HG03103 (cell line): ENCODE results near the gene MAGI1.

Experiments used
- ATAC-seq: cut with Tn5 transposase; IDR thresholded peaks from one replicate; pipeline ENCODE4 v1.9.1; 2021; ENCODE audit warnings: low read depth; ENCODE audit not compliant: unreplicated experiment

MAGI1 gene

DNA sequence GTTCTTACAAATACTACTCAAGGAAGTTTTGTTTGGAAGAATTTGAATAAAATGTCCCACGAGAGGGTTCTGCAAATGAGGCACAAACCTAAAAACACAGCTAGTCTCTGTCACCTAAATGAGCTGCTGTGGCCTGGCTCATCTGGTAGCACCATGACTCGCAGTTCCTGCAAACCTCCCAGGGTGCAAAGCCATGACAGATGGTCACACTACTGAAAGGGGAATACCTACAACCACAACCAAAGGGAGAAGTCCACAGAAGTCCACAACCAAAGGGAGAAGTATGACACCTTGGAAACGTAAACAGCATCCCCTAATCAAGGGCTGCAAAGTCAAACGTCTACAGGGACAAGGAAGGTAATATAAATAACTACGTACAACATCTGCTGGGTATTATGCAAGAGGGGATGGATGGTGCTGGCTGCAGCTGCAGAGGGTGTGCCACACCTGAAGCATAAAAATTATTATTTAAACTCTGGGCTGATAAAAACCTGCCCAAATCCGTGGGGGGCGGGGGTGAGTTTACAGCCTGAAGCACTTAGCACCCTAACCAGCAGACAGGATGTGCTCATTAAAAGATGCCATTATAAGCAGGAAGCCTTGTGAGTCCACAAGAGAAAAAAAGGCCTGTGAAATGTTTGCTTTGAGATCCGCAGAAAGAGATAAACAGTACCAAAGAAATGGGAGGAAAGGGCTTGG is 184.0 kb downstream of the MAGI1 start:
- ATAC-seq: no peak

GRCh38 chr3:65851827-65852226 is 186.9 kb downstream of the MAGI1 start:
- ATAC-seq: no peak

DNA sequence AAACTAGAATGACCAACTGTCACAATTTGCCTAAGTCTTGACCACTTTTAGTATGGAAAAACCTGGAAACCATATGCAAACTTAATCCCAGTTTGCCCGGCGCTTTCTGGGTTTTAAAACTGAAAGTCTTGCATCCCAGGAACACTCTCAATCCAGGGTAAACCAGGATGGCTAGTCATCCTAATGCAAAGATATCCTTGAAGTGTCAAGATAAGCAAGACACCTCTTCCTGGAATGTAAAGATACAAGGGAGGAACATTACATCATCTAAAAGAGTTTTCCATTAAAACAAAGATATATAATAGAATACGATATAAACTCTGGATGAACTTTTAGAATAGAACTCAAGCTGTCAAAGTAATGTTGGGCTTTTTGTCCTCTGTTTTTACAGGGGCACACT is 188.5 kb downstream of the MAGI1 start:
- ATAC-seq: no peak

DNA sequence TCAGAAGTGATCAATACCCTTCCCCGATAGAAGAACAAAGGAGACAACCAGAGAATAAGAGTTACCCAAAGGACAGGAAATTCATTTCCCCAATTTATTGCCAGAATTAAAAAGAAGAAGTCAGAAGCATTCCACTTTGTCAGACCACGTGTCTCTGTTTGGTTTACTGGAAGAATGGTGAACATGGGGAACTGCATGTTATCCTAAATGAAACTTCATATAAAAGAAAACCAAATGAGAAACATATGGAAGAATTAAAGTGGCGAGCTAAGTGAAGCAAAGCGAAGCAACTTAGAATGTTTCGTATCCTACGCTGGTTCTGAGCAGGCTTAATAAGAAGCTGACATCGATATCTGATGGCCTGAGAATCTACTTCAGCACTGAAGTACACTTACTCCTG is 190.7 kb downstream of the MAGI1 start:
- no peak for ATAC-seq

GRCh38 chr3:65846936-65847335 is 191.8 kb downstream of the MAGI1 start:
- ATAC-seq: no peak

DNA sequence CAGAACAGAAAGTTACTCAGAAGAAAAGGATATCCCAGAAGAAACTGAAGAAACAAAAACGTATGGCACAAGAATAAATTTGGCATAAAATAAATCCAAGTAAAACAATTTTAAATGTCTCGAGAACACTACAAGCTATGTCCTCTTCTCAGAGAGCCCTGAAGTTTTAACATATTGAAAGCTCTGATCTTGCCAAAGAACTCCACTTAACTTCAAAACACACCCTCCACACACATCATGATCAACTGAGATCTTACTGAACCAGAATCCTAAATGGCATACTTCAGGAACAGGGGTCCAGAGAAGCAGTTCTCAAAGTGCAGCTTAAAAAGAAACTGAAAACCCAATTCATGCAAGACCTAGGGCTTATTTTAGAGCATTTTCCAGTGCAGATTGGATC is 194.3 kb downstream of the MAGI1 start:
- no peak for ATAC-seq

- no peak for ATAC-seq
These were observed 195.0 kb downstream of the MAGI1 start for GRCh38 chr3:65843732-65844131.

DNA sequence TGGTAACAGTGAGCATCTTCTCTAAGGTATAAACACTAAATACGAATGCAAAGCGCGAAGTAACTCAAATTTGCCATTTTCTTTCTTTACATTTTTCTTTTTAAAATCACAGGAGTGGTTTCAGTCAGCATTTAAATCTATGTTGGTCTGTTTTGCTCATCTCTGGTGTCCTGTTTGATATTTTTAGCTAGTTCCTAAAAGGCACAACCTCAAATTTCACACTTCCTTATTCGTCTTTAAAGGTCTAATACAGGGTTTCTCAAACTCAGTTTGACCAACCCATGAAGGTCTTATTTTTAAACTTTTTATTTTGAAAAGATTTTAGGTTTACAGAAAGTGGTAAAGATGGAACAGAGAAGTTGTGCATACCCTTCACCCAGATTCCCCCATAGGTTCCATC is 201.1 kb downstream of the MAGI1 start:
- ATAC-seq: peak; percentile 73

DNA sequence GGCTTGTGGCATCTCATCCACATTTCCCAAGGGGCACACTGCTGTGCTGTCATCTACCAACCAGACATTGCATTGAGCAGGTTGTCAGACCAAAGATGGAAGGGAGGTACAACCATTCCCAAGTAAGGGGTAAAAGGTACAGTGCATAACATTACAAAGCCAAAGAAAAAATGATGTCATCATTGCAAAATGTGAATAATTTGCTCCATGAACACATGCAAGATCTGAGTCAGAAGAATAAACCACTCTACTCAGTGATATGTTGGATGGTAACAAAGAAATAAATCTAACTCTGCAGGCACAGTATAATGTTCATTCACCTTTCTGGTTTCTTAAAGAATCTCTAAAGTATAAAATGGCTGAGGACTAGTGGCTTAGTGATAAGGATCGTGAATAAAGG is 202.7 kb downstream of the MAGI1 start:
- no peak for ATAC-seq

DNA sequence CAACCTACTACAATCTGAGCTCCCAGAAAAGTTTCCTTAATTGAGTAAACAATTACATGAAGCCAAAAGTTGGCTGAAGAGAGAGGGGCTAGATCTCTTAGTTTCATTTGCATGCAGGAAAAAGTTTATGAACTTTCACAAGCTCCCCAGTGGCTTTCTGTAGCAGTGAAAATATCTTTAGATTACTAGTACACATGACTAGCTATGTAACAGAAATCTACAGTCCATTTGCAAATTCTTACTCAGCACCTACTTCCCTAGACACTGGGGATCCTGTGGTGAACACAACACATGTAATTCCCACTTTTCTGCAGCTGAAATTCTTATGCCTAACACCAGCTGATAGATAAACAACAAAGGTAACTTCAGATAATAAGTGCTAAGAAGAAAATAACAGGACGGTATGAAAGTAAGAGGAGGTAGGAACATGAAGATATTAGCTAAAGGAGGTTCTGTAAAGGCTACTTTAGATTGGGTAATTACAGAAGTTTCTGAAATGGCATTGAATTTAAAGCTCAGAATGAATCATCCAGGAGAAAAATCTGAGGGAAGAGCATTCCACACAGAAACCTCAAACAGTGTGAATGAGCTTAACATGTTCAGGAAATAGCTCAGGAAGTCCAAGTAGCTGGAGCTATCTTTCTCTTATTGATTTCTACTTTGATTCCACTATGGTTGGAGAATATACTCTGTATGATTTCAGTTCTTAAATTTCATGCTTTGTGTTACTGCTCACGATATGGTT is 204.8 kb downstream of the MAGI1 start:
- ATAC-seq: no peak

GRCh38 chr3:65831733-65832425 is 206.8 kb downstream of the MAGI1 start:
- no peak for ATAC-seq

GRCh38 chr3:65830948-65831732 is 207.6 kb downstream of the MAGI1 start:
- ATAC-seq: no peak

GRCh38 chr3:65829228-65829627 is 209.5 kb downstream of the MAGI1 start:
- ATAC-seq: no peak

GRCh38 chr3:65828706-65829105 is 210.0 kb downstream of the MAGI1 start:
- no peak for ATAC-seq

DNA sequence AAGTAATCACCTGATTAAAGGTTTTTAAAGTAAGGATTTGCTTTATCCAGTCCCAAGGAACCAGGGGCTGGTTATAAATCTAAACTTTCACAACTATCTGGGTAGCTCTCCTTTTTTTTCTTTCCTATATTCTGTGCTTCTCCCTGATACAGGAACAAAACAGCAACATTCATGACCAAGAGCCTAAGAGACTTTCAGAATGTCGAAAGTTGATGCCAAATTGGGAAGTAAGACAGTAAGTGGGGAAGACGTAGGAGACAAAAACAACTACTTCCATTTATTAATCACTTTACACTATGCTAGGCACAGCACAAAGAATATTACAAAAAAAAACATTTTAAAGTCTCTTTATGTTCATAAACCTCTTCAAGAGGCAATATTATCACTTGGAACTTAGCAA is 211.6 kb downstream of the MAGI1 start:
- no peak for ATAC-seq

GRCh38 chr3:65824166-65824565 is 214.6 kb downstream of the MAGI1 start:
- no peak for ATAC-seq

GRCh38 chr3:65820600-65820999 is 218.1 kb downstream of the MAGI1 start:
- ATAC-seq: no peak

DNA sequence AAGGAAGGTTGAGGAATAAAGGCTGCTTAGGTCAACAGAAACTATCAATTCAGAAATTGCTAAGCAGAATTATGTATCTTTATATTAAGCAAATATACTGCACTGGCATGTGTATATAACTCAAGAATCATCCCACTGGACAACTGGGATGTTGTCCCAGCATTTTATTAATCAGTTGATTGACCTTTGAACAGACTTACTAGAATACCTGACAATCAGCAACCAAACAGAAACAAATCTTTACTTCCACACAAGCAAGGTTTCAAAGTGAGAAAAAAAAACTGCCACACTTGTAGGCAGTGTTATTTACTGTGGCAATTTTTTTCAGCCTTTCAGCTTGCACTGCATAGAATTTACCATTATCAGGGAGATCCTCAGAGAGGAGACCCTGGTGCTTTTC is 218.8 kb downstream of the MAGI1 start:
- no peak for ATAC-seq

GRCh38 chr3:65817553-65818126 is 221.1 kb downstream of the MAGI1 start:
- no peak for ATAC-seq

GRCh38 chr3:65816208-65816607 is 222.5 kb downstream of the MAGI1 start:
- ATAC-seq: no peak
